HG03469 (cell line): ENCODE results near the gene WAS.
"Not testable (repeated sequence)": the region's sequence is repeated elsewhere in the genome, so short reads cannot be mapped to it uniquely, and the experiment has no call there.

Experiments used
- ATAC-seq: cut with Tn5 transposase; IDR thresholded peaks from one replicate; pipeline ENCODE4 v1.9.1; 2021; ENCODE audit warnings: mild to moderate bottlenecking, moderate library complexity, moderate number of reproducible peaks; ENCODE audit not compliant: unreplicated experiment

Gene WAS

DNA sequence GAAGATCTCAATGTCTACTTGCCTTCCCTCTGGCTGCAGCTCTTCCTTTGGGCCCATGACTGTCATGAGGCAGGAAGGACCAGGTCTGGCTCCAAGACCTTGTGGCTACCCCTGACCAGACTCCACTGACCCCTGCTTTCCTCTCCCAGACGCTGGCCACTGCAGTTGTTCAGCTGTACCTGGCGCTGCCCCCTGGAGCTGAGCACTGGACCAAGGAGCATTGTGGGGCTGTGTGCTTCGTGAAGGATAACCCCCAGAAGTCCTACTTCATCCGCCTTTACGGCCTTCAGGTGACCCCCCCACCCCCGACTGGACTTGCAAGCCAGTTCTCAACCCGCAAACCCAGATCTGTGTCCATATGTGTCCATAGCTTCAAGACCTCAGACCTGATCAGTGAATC lies 535 bp downstream of the WAS start:
- no peak for ATAC-seq

DNA sequence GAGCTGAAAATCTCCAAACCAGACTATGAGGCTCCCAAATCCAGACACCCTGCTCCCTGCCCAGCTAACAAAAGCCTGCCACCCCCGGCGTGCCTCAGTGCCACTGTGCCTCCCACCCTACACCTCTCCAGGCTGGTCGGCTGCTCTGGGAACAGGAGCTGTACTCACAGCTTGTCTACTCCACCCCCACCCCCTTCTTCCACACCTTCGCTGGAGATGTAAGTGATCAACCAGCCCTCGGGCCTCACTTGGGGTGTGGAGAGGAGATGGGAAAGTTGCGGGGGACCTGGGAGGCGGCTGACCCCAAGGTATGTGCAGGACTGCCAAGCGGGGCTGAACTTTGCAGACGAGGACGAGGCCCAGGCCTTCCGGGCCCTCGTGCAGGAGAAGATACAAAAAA lies 1.8 kb downstream of the WAS start:
- ATAC-seq, result no peak

DNA sequence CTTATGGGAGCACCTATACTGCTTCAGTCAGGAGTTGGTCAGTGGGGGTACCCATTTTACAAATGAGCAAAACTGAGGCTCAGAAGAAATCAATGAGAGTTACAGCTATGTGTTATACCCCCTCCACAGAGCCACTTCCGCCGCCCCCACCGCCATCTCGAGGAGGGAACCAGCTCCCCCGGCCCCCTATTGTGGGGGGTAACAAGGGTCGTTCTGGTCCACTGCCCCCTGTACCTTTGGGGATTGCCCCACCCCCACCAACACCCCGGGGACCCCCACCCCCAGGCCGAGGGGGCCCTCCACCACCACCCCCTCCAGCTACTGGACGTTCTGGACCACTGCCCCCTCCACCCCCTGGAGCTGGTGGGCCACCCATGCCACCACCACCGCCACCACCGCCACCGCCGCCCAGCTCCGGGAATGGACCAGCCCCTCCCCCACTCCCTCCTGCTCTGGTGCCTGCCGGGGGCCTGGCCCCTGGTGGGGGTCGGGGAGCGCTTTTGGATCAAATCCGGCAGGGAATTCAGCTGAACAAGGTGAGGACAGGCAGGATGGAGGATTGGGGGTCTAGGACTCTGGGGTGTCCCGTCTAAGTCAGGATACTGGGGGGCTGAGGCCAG lies 5.0 kb downstream of the WAS start:
- ATAC-seq, result no peak

DNA sequence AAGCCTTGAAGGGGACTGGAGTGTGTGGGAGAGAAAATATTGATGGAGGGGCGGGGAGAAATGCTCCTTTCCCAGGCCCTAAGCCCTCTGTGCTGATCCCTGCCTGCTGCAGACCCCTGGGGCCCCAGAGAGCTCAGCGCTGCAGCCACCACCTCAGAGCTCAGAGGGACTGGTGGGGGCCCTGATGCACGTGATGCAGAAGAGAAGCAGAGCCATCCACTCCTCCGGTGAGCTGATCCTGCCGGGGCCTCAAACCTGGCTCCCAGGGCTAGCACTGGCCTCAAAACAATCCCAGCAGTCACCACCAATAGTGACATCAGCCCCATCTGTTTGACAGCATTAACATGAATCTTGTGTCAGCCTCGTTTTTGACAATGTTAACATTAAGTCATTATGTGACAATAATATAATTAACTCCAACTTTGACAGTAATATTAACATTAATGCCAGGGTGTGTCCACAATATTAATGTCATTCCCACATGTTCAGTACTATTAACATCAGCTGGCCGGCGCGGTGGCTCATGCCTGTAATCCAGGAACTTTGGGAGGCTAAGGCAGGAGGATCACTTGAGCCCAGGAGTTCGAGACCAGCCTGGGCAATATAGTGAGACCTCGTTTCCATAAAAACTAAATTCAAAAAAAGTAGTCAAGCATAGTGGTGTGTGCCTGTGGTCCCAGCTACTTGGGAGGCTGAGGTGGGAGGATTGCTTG lies 5.8 kb downstream of the WAS start:
- no peak for ATAC-seq

DNA sequence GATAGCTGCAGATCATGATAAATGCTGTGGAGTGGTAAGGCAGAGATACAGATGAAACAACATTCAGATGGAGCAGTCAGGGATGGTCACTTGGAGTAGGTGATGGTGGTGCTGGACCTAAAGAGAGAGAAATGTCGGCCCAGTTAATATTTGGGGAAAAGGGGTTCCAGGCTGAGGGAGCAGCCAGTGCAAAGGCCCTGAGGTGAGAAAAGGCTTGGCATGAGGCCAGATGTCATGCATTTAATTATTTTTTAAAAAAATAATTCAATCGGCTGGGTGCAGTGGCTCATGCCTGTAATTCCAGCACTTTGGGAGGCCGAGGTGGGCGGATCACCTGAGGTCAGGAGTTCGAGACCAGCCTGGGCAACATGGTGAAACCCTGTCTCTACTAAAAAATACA lies 8.1 kb downstream of the WAS start:
- not testable (repeated sequence) for ATAC-seq

DNA sequence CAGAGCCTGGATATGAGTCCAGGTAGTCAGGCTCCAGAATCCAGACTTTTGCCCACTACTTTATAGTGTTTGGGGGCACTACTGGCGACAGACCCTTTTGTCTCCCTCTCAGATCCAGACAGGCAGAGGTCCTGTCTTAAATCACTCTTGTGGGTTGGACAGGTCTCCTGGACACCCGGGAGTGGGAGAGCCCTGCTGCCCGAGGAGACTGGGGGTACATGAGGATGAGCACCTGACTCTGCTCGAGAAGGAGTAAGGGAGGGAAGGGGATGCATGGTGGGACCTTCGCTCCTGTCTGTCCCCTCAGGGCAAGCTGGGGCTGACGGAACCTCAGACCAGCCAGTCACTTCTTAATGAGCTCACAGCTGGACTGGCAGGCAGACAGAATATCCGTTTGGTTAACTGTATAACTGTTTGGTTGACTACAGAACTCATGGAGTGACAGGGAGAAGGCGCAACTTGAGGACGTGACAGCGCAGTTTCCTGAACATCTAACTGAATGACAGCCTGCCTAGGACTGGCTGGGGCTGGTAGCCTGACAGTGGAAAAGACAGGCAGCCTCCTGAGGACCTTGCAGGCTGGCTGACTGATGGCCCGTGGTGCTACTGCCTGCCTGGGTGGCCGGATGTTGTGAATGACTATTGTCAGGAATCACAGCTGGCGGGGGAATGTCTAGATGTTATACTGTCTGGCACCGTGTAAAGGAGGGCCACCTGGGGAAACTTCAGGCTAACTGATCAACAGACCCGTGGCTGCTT lies 11.4 kb downstream of the WAS start:
- no peak for ATAC-seq

DNA sequence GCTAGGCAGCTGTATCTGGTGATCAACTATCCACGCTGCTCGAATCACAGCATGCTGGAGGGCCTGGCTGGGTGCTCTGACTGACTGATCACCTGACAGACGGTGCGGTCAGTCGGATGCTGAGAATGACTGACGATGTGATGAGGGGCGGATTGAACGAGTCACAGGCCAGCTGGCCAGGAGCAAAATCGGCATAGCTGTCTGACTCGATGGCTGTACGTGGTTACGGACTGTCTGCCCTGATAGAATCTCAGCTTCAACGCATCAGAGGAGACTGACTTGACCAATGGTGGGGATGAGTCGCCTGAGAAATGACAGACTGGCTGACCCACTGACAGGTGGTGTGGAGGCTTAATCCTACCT lies 11.9 kb downstream of the WAS start:
- no peak for ATAC-seq

DNA sequence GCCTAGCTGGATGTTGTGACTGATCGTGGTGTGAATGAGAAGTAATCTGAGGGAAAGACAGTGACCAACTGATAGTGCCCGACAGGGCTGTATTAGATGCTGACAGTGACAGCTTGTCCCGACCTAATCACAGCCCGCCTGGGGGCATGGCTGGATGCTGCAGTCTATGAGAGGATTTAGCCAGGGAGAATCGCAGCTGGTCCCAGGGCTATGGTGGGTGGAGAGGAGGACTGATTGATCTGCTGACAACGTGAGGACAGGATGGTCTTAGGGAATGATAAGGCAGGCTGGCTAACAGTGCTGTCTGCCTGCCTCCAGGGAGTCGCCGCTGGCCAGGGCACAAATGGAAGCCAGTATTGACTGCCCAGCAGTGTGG lies 12.3 kb downstream of the WAS start:
- ATAC-seq, result no peak

DNA sequence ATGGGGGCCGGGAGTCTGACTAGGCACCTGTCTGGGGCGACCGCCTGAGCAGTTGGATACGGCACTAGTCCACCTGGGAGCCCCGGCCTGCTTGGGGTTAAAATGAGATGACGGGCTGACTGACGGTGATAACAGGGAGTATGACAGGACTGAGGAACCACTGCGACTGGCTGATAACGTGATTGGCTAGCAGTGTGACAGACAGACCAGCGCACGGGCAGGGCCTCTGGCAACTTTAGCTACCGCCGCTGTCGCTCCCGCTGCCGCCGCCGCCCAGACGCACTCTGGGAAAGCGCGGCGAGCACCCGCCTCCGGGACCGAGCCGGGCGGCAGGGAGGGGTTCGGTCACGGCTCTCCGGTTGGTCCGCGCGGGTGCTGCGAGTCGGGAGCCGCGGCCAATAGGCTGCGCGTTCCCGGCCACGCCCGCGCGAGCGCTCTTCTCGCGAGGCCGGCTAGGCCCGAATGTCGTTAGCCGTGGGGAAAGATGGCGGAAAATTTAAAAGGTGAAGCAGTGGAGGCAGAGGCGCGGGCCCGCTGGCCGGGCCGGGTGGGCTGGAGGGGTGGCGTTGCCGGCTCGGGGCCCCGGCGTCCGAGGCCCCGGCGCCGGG lies 12.8 kb downstream of the WAS start, which contains the start of gene SUV39H1:
TSS of gene SUV39H1 (plus strand) at position 434 of the 608 bp plus-strand sequence. CDS start at position 485, 51 bp downstream.
- peak; percentile 80 for ATAC-seq

DNA sequence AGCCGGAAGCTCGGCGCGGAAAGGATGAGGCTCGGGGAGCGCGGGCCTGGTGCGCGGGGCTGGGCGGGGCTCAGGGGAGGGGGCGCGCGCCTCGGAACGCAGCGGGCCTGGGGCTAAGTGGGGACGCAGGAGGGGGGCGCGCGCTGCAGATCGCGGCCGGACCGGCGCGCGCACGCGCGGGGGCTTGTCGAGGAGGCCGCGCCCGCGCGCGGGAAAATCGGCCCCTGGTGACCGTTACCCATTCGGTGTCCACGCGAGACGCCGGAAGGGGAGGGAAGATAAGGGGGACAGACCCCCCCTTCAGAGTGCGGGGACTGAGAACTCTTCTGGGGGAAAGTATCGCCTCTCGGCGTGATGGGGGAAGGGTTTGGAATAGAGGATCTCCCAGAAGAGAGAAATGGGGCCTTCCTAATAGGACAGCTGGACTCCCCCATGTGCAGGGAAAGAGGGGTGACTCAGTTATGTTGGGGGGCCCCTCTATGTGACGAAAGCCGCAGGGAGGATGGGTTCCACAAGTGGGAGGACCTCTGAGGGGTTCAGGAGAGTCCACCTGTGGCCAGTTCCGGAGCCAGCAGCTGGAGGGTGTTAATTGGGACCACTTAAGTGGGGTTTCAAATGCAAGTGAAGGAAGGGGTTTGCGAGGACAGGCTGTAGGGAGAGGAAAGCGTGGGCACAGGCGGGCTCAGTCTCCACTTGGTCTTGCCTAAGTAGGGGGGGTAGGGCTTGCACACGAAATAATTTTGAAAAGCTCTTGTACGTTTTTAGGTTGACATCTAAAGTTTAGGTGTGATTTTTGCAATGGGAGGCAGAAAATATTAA lies 13.5 kb downstream of the WAS start:
- no peak for ATAC-seq

DNA sequence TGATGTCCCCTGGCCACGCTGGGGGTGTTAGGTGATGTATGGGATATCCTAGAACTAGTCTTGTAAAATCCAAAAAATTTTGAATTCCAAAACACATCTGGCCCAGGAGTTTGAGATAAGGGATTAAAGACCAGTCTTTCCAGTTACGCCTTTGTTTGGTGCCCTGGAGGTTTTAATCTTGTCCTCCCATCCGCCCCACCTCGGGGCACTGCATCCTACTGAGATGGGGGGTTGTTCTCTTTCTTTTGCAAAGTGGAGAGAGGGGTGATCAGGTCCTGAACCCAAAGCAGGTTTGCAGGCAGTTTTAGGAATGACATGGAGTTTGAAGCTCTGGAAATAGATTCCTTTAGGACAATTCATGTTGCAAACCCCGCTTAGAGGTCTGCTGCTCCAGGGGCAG lies 14.7 kb downstream of the WAS start:
- ATAC-seq, result no peak

DNA sequence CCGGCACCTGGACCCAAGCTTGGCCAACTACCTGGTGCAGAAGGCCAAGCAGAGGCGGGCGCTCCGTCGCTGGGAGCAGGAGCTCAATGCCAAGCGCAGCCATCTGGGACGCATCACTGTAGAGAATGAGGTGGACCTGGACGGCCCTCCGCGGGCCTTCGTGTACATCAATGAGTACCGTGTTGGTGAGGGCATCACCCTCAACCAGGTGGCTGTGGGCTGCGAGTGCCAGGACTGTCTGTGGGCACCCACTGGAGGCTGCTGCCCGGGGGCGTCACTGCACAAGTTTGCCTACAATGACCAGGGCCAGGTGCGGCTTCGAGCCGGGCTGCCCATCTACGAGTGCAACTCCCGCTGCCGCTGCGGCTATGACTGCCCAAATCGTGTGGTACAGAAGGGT lies 16.6 kb downstream of the WAS start:
- ATAC-seq, result no peak

DNA sequence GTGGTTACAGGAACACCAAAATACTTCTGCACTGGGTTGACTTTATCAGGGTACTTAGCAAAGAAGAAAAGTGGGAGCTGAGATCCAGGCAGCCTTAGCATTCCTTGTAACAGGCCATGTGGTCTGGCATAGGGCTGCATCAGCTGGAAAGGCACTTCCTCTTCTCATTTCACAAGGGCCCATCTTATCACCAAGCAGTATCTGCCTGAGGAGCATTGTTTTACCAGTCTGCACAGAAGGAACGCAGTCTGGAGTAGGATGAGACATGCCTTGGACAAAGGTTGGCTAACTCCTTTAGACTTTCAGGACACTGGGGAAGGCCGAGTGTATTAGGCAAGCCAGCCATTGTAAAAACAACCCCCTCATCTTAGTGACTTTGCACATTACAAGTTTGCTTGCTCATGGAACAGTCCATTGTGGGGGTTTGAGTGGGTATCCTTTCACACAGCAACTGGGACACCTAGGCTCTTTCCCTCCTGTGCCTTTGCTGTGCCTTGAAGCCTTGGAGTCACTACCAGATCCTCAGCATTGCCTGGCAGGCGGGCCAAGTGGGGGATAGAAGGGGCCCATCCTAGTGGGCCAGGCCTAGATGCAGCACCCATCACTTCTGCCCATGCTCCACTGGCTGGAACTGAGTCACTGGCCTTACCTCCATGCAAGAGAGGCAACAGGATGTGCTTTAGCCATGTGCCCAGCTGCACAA lies 17.5 kb downstream of the WAS start:
- no peak for ATAC-seq

DNA sequence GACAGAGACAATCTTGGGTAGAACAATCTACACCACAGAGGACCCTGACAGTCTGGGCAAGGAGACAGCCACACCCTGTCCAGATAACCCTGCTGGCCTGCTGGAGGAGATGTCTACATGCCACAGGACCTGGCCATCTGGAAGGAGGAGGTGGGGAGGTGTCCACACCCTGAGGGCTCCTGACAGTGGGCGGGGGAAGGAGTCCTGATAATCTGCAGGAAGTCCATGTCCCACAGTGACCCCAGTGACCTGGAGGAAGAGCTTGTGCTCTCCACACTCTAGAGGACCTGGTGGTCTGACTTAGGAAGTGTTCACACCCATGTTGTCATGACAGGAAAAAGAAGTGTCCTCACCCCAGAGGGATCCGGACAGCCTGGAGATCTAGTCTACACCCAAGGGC lies 18.4 kb downstream of the WAS start:
- no peak for ATAC-seq

DNA sequence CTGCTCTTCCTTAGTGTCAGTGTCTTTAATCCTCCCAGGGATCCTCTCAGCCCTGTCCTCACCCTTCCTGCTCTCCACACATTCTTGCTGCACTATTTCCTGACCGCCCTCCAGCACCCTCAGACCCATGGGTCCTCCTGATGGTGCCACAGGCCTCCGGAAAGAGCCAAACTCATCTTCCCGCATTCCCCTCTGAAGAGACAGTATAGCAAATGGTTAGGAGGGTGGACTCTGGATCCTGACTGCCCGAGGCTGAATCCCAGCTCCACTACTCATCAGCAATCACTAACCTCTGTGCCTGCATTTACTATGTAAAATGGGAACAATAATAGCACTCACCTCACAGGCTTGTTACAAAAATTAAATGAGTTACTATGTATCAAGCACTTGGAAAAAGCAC lies 19.1 kb downstream of the WAS start:
- no peak for ATAC-seq

DNA sequence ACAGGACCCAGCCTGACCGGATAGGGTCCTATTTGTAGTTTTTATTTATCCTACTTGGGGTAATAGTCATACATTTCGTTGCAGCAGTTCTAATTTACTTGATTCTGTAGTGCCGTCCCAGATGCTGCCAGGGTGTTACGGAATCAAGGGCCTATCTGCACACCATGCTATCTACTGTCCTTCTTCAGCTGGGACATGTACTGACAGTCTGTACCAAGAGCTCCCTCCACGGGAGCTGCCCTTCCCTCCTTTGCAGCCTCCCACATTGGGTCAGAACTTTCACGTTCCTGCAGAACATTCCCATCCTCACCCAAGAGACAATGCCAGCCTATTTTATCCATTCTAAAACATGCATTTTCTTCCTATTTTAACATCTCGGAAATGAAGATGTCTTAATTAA lies 19.6 kb downstream of the WAS start:
- ATAC-seq, result no peak

DNA sequence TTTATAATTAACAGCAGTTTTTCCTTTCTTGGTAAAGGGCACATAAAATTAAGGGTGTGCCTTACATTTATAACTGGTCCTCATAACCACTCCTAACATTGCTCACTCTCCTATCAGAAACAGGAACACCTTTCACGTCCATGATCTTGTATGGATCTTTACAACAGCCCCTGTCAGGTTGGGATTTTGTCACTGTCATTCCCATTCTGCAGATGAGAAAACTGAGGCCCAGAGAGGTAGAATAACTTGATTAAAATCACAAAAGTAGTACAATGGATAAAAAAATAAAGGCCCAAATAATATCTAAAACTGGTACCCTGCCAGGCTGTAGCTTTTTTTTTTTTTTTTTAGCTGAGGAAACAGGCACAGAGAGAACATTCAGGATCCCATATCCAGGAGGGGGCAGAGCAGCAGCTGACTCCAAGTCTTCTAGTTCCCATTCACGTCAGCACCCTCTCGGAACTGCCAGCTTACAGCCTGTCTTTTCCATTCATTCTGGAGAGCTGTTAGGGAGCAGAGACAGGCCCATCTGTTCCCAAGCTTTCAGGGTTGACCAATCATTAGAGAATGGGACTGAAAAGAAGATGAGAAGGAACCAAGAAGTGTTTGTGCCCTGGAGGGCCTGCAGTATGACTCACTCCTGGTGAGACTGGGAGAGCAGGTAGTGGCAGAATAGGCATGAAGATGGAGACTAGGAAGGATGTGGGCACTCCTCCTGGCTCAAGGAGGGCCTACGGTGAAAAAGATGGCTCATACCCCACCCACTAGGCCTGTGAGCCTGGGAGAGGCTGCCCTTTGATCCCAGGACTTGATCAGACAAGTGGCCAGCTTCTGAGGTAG lies 20.3 kb downstream of the WAS start:
- no peak for ATAC-seq

DNA sequence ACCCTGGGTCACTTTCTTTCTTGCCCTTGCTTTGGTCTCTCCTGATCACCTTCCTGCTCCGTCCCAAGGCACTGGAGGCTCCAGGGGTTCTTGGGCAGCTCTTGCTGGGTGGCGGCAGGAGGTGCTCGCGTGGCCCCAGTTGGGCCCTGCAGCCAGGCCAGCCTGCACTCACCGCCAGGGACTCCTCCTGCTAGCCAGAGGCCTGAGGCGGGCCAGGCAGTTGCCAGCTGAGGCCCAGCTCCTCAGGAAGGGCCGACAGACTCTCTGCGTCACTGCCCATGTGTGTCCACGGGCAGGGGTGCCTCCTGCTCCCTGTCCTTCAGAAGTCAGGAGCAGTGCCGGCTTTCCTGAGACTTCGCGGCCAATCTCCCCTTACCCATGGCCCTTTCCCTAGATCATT lies 22.3 kb downstream of the WAS start:
- no peak for ATAC-seq

DNA sequence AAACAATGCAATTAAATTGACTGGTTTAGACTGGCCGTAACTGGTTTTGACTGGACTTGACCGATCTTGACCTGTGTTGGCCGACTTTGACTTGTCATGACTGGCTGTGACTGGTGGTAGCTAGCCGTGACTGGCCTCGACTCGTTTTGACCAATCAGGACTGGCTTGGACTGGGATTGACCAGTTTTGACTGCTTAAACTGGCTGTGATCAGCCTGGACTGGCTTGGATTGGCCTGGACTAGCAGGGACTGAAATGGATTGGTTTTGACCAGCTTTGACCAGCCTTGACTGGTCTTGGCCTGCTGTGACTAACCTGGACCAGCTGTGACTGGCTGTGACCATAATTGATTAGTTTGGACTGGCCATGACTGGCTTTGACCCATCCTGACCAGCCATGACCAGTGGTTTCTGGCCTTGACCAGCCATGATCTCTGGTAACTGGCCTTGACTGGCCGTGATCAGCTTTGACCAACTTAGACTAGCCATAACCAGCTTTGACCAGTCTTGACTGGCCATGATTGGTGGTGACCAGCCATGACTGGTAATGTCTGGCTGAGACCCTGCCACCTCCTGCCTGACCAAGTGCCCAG lies 26.0 kb downstream of the WAS start:
- no peak for ATAC-seq
